GM13976 (cell line): ENCODE results near the gene MR1.

Experiments used
- DNase-seq: peaks from one replicate; pipeline ENCODE4 v3.0.0; 2012; ENCODE audit warnings: low spot score
- CTCF ChIP-seq: IDR thresholded peaks from 2 replicates; pipeline ENCODE4 v1.5.1; 2012; ENCODE audit warnings: borderline replicate concordance, mild to moderate bottlenecking; ENCODE audit not compliant: insufficient read depth; ENCODE audit errors: extremely low read depth, missing control alignments, control extremely low read depth
- in situ Hi-C: fragments of 300-500 bp; cut with MboI; formaldehyde crosslinking; loops from one replicate; pipeline ENCODE4 v1.12.0; 2022; ENCODE audit warnings: low sequenced_read_pairs, mixed read lengths, inconsistent platforms; ENCODE audit not compliant: unreplicated experiment

Gene MR1

GRCh38 chr1:181033799-181034451 lies at the start of gene MR1:
Gene MR1, plus strand, starts transcription at chr1:181033983. Its CDS starts 25 bp downstream, at chr1:181034008.
- in situ Hi-C loops: loop anchor here (10.0 kb wide), 1 partner anchor 111 kb away; no protein-coding TSS in a partner anchor
- TF ChIP-seq CTCF: no peak
- peak; percentile 80 for DNase-seq

GRCh38 chr1:180988253-180988752 lies 45.5 kb upstream of the MR1 start:
- TF ChIP-seq CTCF: no peak
- DNase-seq: no peak
- in situ Hi-C loops: no loop called here

- TF ChIP-seq CTCF: no peak
- no peak for DNase-seq
- in situ Hi-C loops: no loop called here
These were observed 39.5 kb upstream of the MR1 start for GRCh38 chr1:180994262-180994661.

- no peak for TF ChIP-seq CTCF
- DNase-seq: no peak
- in situ Hi-C loops: no loop called here
These were observed 35.8 kb upstream of the MR1 start for GRCh38 chr1:180997843-180998504.

GRCh38 chr1:181001091-181001780 lies 32.5 kb upstream of the MR1 start:
- no peak for DNase-seq
- no peak for TF ChIP-seq CTCF
- in situ Hi-C loops: no loop called here

GRCh38 chr1:181002582-181003172 lies 31.1 kb upstream of the MR1 start:
- no peak for TF ChIP-seq CTCF
- in situ Hi-C loops: no loop called here
- DNase-seq: no peak
